Astrocyte of the cerebellum (primary cell): Measurements from ENCODE around the gene USP30.
A peak's percentile ranks its signal among the peaks of the same experiment; 100 is the strongest.
"Not testable (repeated sequence)": the region's sequence is repeated elsewhere in the genome, so short reads cannot be mapped to it uniquely, and the experiment has no call there.

Experiments
- DNase-seq: peaks from one replicate; pipeline ENCODE4 v3.0.0-alpha.2; 2011; ENCODE audit warnings: low read depth
- H3K4me3 ChIP-seq: 2 replicates; pipeline ENCODE4 v1.5.1; 2011; ENCODE audit warnings: mild to moderate bottlenecking, low read depth, low read length, moderate library complexity
- CTCF ChIP-seq: IDR thresholded peaks from 2 replicates; pipeline ENCODE4 v1.5.1; 2012; ENCODE audit warnings: low read length, low read depth, moderate library complexity, mild to moderate bottlenecking; ENCODE audit errors: missing control alignments
- in situ Hi-C: cut with HindIII; loops from 2 replicates; pipeline ENCODE4 v1.10.0; 2017; ENCODE audit warnings: low sequenced_read_pairs

The USP30 gene

GRCh38 chr12:109033239-109034196 is 18.9 kb upstream of the USP30 start:
- no peak overlapping the region for H3K4me3 ChIP-seq
- in situ Hi-C loops = no loop called here
- TF ChIP-seq CTCF = no peak
- no peak for DNase-seq

- no peak for DNase-seq
- no peak overlapping the region for H3K4me3 ChIP-seq
- no peak for TF ChIP-seq CTCF
- in situ Hi-C loops = no loop called here
Observed at GRCh38 chr12:109036975-109037374, 15.4 kb upstream of the USP30 start.

- no peak for TF ChIP-seq CTCF
Observed at GRCh38 chr12:109044241-109044640, 8.1 kb upstream of the USP30 start.

GRCh38 chr12:109047081-109047805 is 5.1 kb upstream of the USP30 start:
- no peak for TF ChIP-seq CTCF
- in situ Hi-C loops = no loop called here
- no peak for DNase-seq
- no peak overlapping the region for H3K4me3 ChIP-seq

More at GRCh38 chr12:109044241-109044640, 8.1 kb upstream of the USP30 start:
- in situ Hi-C loops = no loop called here
- no peak for DNase-seq
- no peak overlapping the region for H3K4me3 ChIP-seq

- DNase-seq, in situ Hi-C loops, H3K4me3 ChIP-seq: not testable (repeated sequence)
Observed at GRCh38 chr12:109048706-109049105, 3.7 kb upstream of the USP30 start.

- H3K4me3 ChIP-seq, DNase-seq, in situ Hi-C loops: not testable (repeated sequence)
Observed at GRCh38 chr12:109049794-109050193, 2.6 kb upstream of the USP30 start.

- in situ Hi-C loops = no loop called here
- peak overlapping the region; percentile 82 for H3K4me3 ChIP-seq
- DNase-seq = no peak
- no peak for TF ChIP-seq CTCF
Observed at GRCh38 chr12:109052097-109052413, 321 bp upstream of the USP30 start.
